ENCODE data around the gene PSME2. TPM values are rescaled to one million over a fixed set of nuclear protein-coding genes. Genes with fewer than 3 reads are reported as not detected.
A peak's percentile ranks its signal among the peaks of the same experiment; 100 is the strongest.

Gene PSME2
- total and polyA plus RNA-seq, 9 of the 15 experiments (the other 6 are each of a cell fraction or from before 2014, with no cell fraction given): 111 to 579 (median 159) TPM

- TF ChIP-seq CLOCK (CRISPR knock-in tag; IDR thresholded peaks at IDR 0.05; ENCODE audit: borderline replicate concordance) (no peak), BRD9 (IDR thresholded peaks at IDR 0.05; ENCODE audit: low read depth, partially characterized antibody) (peak; percentile 59), ETS1 (conservative IDR thresholded peaks at IDR 0.05; ENCODE audit: control insufficient read depth, low read depth, low read length) (no peak), TCF7 (IDR thresholded peaks at IDR 0.05; ENCODE audit: borderline replicate concordance) (0 out of 2 replicates have a peak, but pooled peaks have one; percentile 22), XRCC4 (IDR thresholded peaks at IDR 0.05; ENCODE audit: extremely low read depth, insufficient read depth, insufficient read length) (no peak), NCOR1 (IDR thresholded peaks at IDR 0.05) (no peak), NR2C2 (CRISPR knock-in tag; IDR thresholded peaks at IDR 0.05) (no peak), NR2C2 (tag; IDR thresholded peaks at IDR 0.05) (no peak; the same call in none of the 2 replicates), PHB (CRISPR knock-in tag; IDR thresholded peaks at IDR 0.05) (no peak), GATAD2A (IDR thresholded peaks at IDR 0.05) (no peak), SPI1 (IDR thresholded peaks at IDR 0.05; ENCODE audit: borderline replicate concordance, low read depth, low read length) (no peak), ZNF407 (IDR thresholded peaks at IDR 0.05; ENCODE audit: low read depth) (no peak), RUNX1 (IDR thresholded peaks at IDR 0.05; ENCODE audit: low read depth) (no peak), ZBTB9 (CRISPR knock-in tag; IDR thresholded peaks at IDR 0.05) (0 out of 2 replicates have a peak, but pooled peaks have one; percentile 36), ZNF143 (CRISPR knock-in tag; IDR thresholded peaks at IDR 0.05) (no peak)
These were observed 32.4 kb downstream of the PSME2 start (continued) for GRCh38 chr14:24113801-24114531.

Data from K562 (cell line).